Measurements from ENCODE around the gene NFIC. TPM values are rescaled to one million over a fixed set of nuclear protein-coding genes. Genes with fewer than 3 reads are reported as not detected.

NFIC gene
- polyA plus RNA-seq, 2 of the 4 experiments (the other 2 are of a cell fraction) = 2.6 to 34.9 TPM

DNA sequence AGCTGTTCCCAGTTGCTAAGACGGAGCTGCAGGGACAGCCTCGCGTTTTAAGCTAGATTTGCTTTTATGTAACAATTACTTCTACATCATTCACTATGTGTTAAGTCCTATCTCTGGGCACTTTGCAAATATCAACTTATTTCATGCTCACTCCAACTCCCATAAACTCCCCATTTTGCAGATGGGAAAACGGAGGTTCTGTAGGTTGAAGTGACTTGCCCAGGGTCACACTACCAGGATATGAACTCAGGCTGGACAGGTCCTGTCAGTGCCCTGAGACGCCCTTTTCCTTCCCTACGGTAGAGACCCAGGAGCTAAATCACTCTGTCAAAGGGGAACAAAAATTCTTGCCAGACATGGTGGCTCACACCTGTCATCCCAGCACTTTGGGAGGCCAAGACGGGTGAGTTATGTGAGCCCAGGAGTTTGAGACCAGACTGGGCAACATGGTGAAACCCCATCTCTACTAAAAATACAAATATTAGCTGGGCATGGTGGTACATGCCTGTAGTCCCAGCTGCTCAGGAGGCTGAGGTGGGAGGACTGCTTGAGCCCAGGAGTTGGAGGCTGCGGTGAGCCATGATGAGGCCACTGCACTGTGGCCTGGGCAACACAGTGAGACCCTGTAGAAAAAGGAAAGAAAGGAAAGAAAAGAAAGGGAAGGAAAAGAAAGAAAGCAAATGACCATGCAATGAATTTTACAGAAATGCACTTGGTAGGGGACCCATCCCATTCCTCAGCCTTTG lies 14.5 kb upstream of the NFIC start:
- DNase-seq (ENCODE audit: low read depth in 1 of 2, low spot score in 1 of 2) = no peak
- ChIA-PET POLR2A (no interaction called here), CTCF (interaction anchor here (0.6 to 3.3 kb wide), 5 partner anchors 9 to 133 kb away, joined by 3 to 10 read pairs (median 4); no protein-coding TSS in a partner anchor)
- H3K27ac ChIP-seq = no peak overlapping the region; a peak in 1 of 6 replicates
- H3K4me1 ChIP-seq = peaks cover 7% of the 10 kb centered on the region
- no peak for ATAC-seq
- no peak overlapping the region for H3K4me2 ChIP-seq
- WGBS (ENCODE audit: missing lambda C conversion rate) = 78% methylated on average over 8 of the region's 8 CpGs
- no peak overlapping the region for H3K4me3 ChIP-seq
- FAIRE-seq = no peak
- TF ChIP-seq ATOH8 (CRISPR knock-in tag; IDR thresholded peaks at IDR 0.05; ENCODE audit: low read depth) (no peak), RFX5 (IDR thresholded peaks at IDR 0.05) (no peak), POLR2AphosphoS2 (conservative IDR thresholded peaks at IDR 0.05; ENCODE audit: low read length) (no peak), EHF (CRISPR knock-in tag; IDR thresholded peaks at IDR 0.05) (no peak), NR3C1 (IDR thresholded peaks at IDR 0.05) (no peak), ESRRA (IDR thresholded peaks at IDR 0.05; ENCODE audit: borderline replicate concordance, low read length) (no peak), CEBPB (IDR thresholded peaks at IDR 0.05) (no peak), CHD2 (IDR thresholded peaks at IDR 0.05; ENCODE audit: low read length, partially characterized antibody) (no peak), RNF2 (IDR thresholded peaks at IDR 0.05; ENCODE audit: borderline replicate concordance, low read depth) (no peak), RAD21 (conservative IDR thresholded peaks at IDR 0.05 in 1 of 2, IDR thresholded peaks at IDR 0.05 in 1 of 2) (no peak)
- no peaks in the 10 kb centered on the region for H3K9me3 ChIP-seq

- TF ChIP-seq TP53 (CRISPR knock-in tag; IDR thresholded peaks at IDR 0.05) (no peak), MAZ (IDR thresholded peaks at IDR 0.05; ENCODE audit: borderline replicate concordance, low read depth, low read length) (no peak), CBX8 (IDR thresholded peaks at IDR 0.05) (no peak), MAX (IDR thresholded peaks at IDR 0.05) (no peak)
- ChIA-PET POLR2A (no interaction called here), CTCF (interaction anchor here (0.6 to 3.3 kb wide), 5 partner anchors 27 to 132 kb away, joined by 3 to 10 read pairs (median 9); no protein-coding TSS in a partner anchor)
- H3K4me1 ChIP-seq = peaks cover 10% of the 10 kb centered on the region
- no peak for DNase-seq (ENCODE audit: low read depth in 1 of 2, low spot score in 1 of 2)
- H3K9me3 ChIP-seq = no peaks in the 10 kb centered on the region
- H3K4me2 ChIP-seq = no peak overlapping the region
- H3K27ac ChIP-seq = no peak overlapping the region
- no peak overlapping the region for H3K4me3 ChIP-seq
- no peak for FAIRE-seq
- 51% methylated on average over 5 of the region's 5 CpGs for WGBS (ENCODE audit: missing lambda C conversion rate)
- ATAC-seq = no peak
Observed at GRCh38 chr19:3353493-3353892, 12.9 kb upstream of the NFIC start.

DNA sequence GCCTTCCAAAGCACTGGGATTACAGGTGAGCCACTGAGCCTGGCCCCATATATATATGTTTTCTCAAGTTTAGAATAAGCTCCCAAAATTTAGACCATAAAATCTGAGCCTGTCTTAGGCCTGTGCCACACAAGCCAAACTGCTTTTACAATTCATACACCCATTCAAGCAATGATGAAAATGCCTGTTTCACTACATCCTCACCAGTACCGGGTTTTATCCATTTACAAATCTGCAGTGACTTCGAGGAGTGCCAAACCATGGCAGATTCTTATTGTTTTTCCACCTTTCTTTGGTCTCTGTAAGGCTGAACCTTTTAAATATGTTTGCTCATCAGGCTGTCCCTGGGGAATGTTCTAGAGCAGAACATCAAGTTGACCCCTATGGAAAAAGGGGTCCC lies 9.6 kb upstream of the NFIC start:
- H3K4me1 ChIP-seq = peaks cover 19% of the 10 kb centered on the region
- no peak overlapping the region for H3K4me2 ChIP-seq
- FAIRE-seq = no peak
- H3K27ac ChIP-seq = no peak overlapping the region
- 86% methylated on average over 2 of the region's 2 CpGs for WGBS (ENCODE audit: missing lambda C conversion rate)
- ChIA-PET CTCF (no interaction called here), POLR2A (no interaction called here)
- no peak overlapping the region for H3K4me3 ChIP-seq
- TF ChIP-seq, protein P1, sequence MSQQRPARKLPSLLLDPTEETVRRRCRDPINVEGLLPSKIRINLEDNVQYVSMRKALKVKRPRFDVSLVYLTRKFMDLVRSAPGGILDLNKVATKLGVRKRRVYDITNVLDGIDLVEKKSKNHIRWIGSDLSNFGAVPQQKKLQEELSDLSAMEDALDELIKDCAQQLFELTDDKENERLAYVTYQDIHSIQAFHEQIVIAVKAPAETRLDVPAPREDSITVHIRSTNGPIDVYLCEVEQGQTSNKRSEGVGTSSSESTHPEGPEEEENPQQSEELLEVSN (IDR thresholded peaks at IDR 0.05; ENCODE audit: borderline replicate concordance, low read depth) = no peak
- no peak for TF ChIP-seq ZFP36 (IDR thresholded peaks at IDR 0.05; ENCODE audit: borderline replicate concordance, partially characterized antibody)
- no peak for TF ChIP-seq CHD4 (IDR thresholded peaks at IDR 0.05; ENCODE audit: borderline replicate concordance)
- TF ChIP-seq CHD2 (IDR thresholded peaks at IDR 0.05; ENCODE audit: low read length, partially characterized antibody) = no peak
- no peak for TF ChIP-seq MAX (IDR thresholded peaks at IDR 0.05)
- no peak for TF ChIP-seq ELK1 (IDR thresholded peaks at IDR 0.05; ENCODE audit: low read depth, low read length)
- TF ChIP-seq, protein P2, sequence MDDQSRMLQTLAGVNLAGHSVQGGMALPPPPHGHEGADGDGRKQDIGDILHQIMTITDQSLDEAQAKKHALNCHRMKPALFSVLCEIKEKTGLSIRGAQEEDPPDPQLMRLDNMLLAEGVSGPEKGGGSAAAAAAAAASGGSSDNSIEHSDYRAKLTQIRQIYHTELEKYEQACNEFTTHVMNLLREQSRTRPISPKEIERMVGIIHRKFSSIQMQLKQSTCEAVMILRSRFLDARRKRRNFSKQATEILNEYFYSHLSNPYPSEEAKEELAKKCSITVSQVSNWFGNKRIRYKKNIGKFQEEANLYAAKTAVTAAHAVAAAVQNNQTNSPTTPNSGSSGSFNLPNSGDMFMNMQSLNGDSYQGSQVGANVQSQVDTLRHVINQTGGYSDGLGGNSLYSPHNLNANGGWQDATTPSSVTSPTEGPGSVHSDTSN (IDR thresholded peaks at IDR 0.05) = no peak
- no peak for TF ChIP-seq JUN (IDR thresholded peaks at IDR 0.05)
- TF ChIP-seq EP300 (IDR thresholded peaks at IDR 0.05) = no peak
- no peak for TF ChIP-seq SREBF2 (IDR thresholded peaks at IDR 0.05)
- TF ChIP-seq JUNB (IDR thresholded peaks at IDR 0.05) = no peak
- TF ChIP-seq ATOH8 (CRISPR knock-in tag; IDR thresholded peaks at IDR 0.05; ENCODE audit: low read depth) = no peak
- TF ChIP-seq KDM1A (IDR thresholded peaks at IDR 0.05; ENCODE audit: low read depth) = no peak
- no peak for ATAC-seq
- H3K9me3 ChIP-seq = no peaks in the 10 kb centered on the region
- no peak for DNase-seq (ENCODE audit: low read depth in 1 of 2, low spot score in 1 of 2)

Data from A549 (cell line).